ENCODE results near the gene ACAA1.
"Not testable (repeated sequence)": the region's sequence is repeated elsewhere in the genome, so short reads cannot be mapped to it uniquely, and the experiment has no call there.

The ACAA1 gene

DNA sequence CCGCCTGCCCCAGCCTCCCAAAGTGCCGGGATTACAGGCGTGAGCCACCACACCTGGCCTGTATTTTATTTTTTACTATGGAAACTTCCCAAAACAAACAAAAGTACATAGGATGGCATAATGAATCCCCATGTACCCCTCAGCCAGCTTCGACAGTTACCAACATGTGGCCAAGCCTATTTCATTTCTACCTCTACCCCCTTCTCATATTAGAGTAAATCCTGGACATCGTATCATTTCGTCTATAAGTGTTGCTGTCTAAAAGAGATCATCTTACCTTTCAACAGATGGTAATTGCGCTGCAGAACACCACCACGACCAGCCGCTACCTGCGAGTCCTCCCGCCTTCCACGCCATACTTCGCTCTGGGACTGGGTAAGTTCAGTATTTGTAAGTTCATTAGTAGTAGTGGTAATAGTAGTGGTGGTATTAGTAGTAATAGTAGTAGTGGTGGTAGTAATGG, 53.0 kb downstream of the ACAA1 start:
- no peak for DNase-seq (ENCODE audit: low read depth)
- TF ChIP-seq, protein P1, sequence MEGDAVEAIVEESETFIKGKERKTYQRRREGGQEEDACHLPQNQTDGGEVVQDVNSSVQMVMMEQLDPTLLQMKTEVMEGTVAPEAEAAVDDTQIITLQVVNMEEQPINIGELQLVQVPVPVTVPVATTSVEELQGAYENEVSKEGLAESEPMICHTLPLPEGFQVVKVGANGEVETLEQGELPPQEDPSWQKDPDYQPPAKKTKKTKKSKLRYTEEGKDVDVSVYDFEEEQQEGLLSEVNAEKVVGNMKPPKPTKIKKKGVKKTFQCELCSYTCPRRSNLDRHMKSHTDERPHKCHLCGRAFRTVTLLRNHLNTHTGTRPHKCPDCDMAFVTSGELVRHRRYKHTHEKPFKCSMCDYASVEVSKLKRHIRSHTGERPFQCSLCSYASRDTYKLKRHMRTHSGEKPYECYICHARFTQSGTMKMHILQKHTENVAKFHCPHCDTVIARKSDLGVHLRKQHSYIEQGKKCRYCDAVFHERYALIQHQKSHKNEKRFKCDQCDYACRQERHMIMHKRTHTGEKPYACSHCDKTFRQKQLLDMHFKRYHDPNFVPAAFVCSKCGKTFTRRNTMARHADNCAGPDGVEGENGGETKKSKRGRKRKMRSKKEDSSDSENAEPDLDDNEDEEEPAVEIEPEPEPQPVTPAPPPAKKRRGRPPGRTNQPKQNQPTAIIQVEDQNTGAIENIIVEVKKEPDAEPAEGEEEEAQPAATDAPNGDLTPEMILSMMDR (conservative IDR thresholded peaks at IDR 0.05; ENCODE audit: control insufficient read depth, insufficient read depth, low read depth, low read length): no peak
- H3K4me3 ChIP-seq (ENCODE audit: control insufficient read depth, low read depth, low read length): no peak overlapping the region

DNA sequence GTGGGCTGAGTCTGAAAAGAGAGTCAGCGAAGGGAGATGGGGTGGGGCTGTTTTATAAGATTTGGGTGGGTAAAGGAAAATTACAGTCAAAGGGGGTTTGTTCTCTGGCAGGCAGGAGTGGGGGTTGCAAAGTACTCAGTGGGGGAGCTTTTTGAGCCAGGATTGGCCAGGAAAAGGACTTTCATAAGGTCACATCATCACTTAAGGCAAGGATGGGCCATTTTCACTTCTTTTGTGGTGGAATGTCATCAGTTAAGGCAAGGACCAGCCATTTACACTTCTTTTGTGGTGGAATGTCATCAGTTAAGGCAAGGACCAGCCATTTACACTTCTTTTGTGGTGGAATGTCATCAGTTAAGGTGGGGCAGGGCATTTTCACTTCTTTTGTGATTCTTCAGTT, 53.7 kb downstream of the ACAA1 start:
- DNase-seq (ENCODE audit: low read depth): not testable (repeated sequence)

DNA sequence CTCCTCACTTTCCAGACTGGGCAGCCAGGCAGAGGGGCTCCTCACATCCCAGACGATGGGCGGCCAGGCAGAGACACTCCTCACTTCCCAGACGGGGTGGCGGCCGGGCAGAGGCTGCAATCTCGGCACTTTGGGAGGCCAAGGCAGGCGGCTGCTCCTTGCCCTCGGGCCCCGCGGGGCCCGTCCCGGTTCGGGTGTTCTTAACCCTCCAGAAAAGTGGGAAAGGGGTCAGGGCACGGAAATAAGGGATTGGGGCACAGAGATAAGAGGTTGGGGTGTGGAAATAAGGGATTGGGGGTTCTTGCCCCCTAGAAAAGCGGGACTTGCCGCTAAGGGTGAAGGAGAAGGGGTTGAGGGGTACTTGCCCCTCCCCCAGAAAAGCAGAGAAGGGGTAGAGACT, 54.6 kb downstream of the ACAA1 start:
- not testable (repeated sequence) for H3K4me3 ChIP-seq (ENCODE audit: control insufficient read depth, low read depth, low read length); DNase-seq (ENCODE audit: low read depth)

More for the DNA sequence above, 53.7 kb downstream of the ACAA1 start:
- not testable (repeated sequence) for H3K4me3 ChIP-seq (ENCODE audit: control insufficient read depth, low read depth, low read length)

DNA sequence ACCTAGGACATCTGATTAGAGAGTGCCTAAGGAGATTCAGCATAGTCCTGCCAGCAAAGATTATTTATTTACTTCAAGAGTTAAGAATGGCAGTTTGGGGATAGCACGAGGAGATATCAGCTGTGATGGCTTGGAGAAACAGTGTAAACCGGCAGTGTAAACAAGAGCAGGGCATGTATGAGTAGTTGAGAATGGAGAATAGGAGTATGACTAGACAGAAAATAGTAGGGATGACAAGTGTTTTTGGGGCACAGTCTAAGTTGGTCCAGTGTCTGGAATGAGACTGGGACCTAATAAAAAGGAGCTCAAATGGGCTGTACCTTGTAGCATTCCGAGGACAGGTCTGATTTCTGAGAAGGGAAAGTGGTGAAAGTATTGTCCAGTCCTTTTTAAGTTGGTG, 59.9 kb downstream of the ACAA1 start:
- not testable (repeated sequence) for H3K4me3 ChIP-seq (ENCODE audit: control insufficient read depth, low read depth, low read length); DNase-seq (ENCODE audit: low read depth)
